ENCODE measurements around the gene UTP3. TPM values are rescaled to one million over a fixed set of nuclear protein-coding genes. Genes with fewer than 3 reads are reported as not detected.

Gene UTP3
- total and polyA plus RNA-seq, 4 donors, result 20.1 to 32.0 (median 28.2) TPM

DNA sequence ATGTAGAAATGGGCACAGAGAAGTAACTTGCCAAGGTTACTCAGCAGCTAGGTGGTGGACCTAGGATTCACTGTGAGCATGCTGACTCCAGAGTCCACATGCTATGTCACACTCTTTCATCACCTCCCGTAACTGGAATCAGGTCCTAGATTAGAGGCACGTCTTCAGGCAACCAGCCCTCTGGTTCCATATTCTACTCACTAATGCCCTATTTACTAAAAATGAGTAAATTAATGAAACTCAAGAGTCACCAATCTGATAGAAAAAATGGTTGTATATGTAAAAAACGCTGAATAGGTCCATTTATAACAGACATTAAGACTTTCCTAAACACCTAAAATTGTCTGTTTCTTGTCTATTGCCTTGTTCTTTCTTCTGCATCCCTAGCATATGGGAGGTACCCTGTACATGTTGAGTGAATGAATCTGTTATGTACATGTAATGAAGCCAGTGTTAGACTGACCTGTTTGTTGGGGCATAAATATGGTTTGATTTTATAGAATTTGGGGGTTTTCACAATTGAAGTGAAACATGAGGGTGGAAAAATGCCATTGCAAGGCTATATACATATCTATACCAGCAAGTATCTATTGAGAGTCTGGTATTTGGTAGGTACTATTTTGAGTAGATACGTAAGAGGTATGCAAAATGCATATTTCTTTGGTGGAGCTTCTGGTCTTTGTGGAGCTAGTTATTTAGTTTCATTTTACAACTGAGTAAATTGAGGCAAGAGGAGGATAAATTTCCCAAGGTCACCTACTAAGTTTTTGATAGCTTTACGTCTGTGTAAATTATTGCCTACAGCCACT is 26.0 kb downstream of the UTP3 start:
- Histone ChIP-seq H3K4me1 (ENCODE audit: control insufficient read depth in 5 of 5, insufficient read depth in 5 of 5, low read length in 5 of 5) (peaks cover 0 to 5% (median 0%) of the 10 kb centered on the region in 5 donors), H3K27ac (ENCODE audit: low read depth in 1 of 2, low read length in 1 of 2) (peak overlapping the region in 1 of 2 donors; percentile 35)

DNA sequence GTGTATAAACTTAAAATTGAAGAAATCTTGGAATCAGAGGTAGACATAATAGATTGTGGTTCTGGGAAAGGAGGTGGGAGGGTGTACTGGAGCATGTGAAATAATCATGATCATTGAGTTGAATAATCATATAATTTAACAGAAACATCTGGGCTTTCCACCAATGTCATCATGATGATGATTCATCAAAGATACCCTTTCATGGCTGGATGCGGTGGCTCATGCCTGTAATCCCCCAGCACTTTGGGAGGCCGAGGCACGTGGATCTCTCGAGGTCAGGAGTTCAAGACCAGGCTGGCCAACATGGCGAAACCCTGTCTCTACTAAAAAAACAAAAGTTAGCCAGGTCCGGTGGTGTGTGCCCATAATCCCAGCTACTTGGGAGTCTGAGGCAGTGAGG is 26.8 kb downstream of the UTP3 start:
- Histone ChIP-seq H3K9me3 (ENCODE audit: control insufficient read depth in 4 of 4, insufficient read depth in 3 of 4, low read length in 3 of 4) (no peaks in the 10 kb centered on the region), H3K27ac (ENCODE audit: low read depth in 1 of 2, low read length in 1 of 2) (no peak overlapping the region), H3K36me3 (ENCODE audit: control insufficient read depth in 4 of 4, insufficient read depth in 4 of 4, low read length in 4 of 4) (no peaks in the 10 kb centered on the region), H3K27me3 (ENCODE audit: control insufficient read depth in 3 of 3, insufficient read depth in 3 of 3, low read length in 2 of 3) (no peaks in the 10 kb centered on the region), H3K9ac (ENCODE audit: insufficient read depth in 1 of 2, low read length in 2 of 2) (no peak overlapping the region), H3K4me3 (no peak overlapping the region), H3K4me1 (ENCODE audit: control insufficient read depth in 5 of 5, insufficient read depth in 5 of 5, low read length in 5 of 5) (peaks cover 0 to 5% (median 0%) of the 10 kb centered on the region in 5 donors)
- TF ChIP-seq, protein P1, sequence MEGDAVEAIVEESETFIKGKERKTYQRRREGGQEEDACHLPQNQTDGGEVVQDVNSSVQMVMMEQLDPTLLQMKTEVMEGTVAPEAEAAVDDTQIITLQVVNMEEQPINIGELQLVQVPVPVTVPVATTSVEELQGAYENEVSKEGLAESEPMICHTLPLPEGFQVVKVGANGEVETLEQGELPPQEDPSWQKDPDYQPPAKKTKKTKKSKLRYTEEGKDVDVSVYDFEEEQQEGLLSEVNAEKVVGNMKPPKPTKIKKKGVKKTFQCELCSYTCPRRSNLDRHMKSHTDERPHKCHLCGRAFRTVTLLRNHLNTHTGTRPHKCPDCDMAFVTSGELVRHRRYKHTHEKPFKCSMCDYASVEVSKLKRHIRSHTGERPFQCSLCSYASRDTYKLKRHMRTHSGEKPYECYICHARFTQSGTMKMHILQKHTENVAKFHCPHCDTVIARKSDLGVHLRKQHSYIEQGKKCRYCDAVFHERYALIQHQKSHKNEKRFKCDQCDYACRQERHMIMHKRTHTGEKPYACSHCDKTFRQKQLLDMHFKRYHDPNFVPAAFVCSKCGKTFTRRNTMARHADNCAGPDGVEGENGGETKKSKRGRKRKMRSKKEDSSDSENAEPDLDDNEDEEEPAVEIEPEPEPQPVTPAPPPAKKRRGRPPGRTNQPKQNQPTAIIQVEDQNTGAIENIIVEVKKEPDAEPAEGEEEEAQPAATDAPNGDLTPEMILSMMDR (IDR thresholded peaks at IDR 0.05; ENCODE audit: control extremely low read depth, extremely low read depth), result no peak
- DNase-seq (no peak), ATAC-seq (ENCODE audit: insufficient read depth, low FRiP score) (no peak)
- WGBS, 2 donors, result 79 to 82% methylated on average over 6 of the region's 6 CpGs

More for the DNA sequence above, 26.0 kb downstream of the UTP3 start:
- 66 to 83% methylated on average over 5 of the region's 5 CpGs for WGBS, 2 donors
- ATAC-seq (ENCODE audit: insufficient read depth, low FRiP score) (no peak), DNase-seq (no peak)
- H3K9ac ChIP-seq (ENCODE audit: insufficient read depth in 1 of 2, low read length in 2 of 2), result no peak overlapping the region
- H3K9me3 ChIP-seq (ENCODE audit: control insufficient read depth in 4 of 4, insufficient read depth in 3 of 4, low read length in 3 of 4), result no peaks in the 10 kb centered on the region
- H3K4me3 ChIP-seq, result no peak overlapping the region
- no peaks in the 10 kb centered on the region for H3K27me3 ChIP-seq (ENCODE audit: control insufficient read depth in 3 of 3, insufficient read depth in 3 of 3, low read length in 2 of 3)
- no peaks in the 10 kb centered on the region for H3K36me3 ChIP-seq (ENCODE audit: control insufficient read depth in 4 of 4, insufficient read depth in 4 of 4, low read length in 4 of 4)
- TF ChIP-seq, protein P1 (IDR thresholded peaks at IDR 0.05; ENCODE audit: control extremely low read depth, extremely low read depth), result no peak

DNA sequence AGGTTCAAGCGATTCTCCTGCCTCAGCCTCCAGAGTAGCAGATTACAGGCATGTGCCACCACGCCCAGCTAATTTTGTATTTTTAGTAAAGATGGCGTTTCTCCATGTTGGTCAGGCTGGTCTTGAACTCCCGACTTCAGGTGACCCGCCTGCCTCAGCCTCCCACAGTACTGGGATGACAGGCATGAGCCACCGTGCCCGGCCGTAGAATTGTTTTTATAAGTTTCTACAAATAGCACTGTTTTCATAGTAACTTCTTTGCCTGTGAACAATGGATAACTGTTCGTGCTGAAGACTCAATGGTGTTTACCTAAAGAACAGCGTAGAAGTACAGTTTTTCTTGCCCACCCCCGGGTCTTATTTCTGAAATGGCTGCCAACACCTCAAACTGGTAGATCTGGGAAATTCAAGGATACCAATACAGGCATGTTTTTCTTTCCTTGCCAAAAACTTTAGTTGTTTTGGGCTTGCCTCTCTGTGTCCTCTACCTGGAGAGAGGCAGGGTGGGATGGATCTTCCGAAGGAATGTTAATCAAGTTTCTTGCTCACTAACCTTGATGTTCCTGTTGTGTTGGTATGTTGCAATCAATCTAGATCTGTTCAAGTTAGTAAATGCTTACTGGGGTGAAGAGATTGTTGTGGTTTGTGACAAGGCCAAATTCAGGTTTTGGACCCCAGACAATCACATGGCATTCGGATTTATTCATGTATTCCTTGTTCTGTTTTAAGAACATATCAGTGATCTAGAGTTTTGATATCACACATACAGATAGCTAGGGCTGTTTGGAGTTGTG is 30.7 kb downstream of the UTP3 start:
- 83 to 90% methylated on average over 13 of the region's 13 CpGs for WGBS, 2 donors
- no peak for DNase-seq
- H3K9ac ChIP-seq (ENCODE audit: insufficient read depth in 1 of 2, low read length in 2 of 2), result no peak overlapping the region

More for the DNA sequence above, 30.7 kb downstream of the UTP3 start:
- peak; percentile 25 for ATAC-seq (ENCODE audit: insufficient read depth, low FRiP score)
- H3K27ac ChIP-seq (ENCODE audit: low read depth in 1 of 2, low read length in 1 of 2), result peak overlapping the region in 1 of 2 donors; percentile 1
- no peaks in the 10 kb centered on the region for H3K9me3 ChIP-seq (ENCODE audit: control insufficient read depth in 4 of 4, insufficient read depth in 3 of 4, low read length in 3 of 4)
- no peaks in the 10 kb centered on the region for H3K36me3 ChIP-seq (ENCODE audit: control insufficient read depth in 4 of 4, insufficient read depth in 4 of 4, low read length in 4 of 4)
- peaks cover 0 to 18% (median 4%) of the 10 kb centered on the region in 5 donors for H3K4me1 ChIP-seq (ENCODE audit: control insufficient read depth in 5 of 5, insufficient read depth in 5 of 5, low read length in 5 of 5)
- no peak overlapping the region for H3K4me3 ChIP-seq
- TF ChIP-seq, protein P1 (IDR thresholded peaks at IDR 0.05; ENCODE audit: control extremely low read depth, extremely low read depth), result no peak
- H3K27me3 ChIP-seq (ENCODE audit: control insufficient read depth in 3 of 3, insufficient read depth in 3 of 3, low read length in 2 of 3), result no peaks in the 10 kb centered on the region

Measured in lung (tissue), 12 donors.